ENCODE results near the gene EML4.
A peak's percentile ranks its signal among the peaks of the same experiment; 100 is the strongest.
"Not testable (repeated sequence)": the region's sequence is repeated elsewhere in the genome, so short reads cannot be mapped to it uniquely, and the experiment has no call there.

EML4 gene

DNA sequence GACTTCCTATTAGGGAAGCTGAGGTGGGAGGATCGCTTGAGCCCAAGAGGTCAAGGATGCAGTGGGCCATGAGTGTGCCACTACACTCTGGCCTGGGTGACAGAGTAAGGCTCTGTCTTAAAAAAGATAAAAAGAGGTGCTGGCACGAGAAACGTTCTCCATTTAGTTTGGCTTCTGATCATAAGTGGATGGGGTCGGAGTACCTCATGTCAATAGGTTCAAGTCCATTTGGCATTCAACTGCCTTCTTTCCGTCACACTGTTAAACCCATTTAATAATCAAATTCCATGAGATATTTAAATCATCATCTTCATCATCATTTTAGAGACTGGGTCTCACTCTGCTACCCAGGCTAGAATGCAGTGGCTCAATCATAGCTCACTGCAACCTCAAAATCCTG lies 182.7 kb downstream of the EML4 start:
- no peak for DNase-seq (ENCODE audit: low read depth in 2 of 2)

DNA sequence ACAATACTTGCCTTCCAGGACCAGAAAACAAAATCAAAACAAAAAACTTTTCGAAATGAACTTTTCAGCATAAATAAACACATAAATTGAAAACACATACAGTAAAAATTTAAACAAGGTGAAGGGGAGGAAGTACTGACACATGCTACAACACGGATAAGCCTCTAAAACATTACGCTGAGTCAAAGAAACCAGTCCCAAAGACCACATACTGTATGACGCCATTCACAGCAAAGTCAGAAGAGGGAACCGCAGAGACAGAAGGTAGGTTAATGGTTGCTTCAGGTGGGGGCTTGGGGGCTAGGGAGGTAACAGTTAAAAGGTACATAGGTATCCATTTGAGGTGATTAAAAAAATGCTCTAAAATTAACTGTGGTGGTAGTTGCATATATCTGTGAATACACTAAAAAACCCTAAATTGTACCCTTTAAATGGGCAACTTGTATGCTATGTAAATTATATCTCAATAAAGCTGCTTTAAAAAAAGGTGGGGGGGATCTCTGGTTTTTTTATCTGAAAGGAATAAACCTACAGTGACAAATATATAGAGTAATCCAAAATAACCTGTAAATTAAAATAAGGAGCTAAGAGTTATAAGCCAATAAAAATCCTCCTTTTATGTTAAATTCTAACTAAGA lies 184.8 kb downstream of the EML4 start:
- DNase-seq (ENCODE audit: low read depth in 2 of 2), result no peak

DNA sequence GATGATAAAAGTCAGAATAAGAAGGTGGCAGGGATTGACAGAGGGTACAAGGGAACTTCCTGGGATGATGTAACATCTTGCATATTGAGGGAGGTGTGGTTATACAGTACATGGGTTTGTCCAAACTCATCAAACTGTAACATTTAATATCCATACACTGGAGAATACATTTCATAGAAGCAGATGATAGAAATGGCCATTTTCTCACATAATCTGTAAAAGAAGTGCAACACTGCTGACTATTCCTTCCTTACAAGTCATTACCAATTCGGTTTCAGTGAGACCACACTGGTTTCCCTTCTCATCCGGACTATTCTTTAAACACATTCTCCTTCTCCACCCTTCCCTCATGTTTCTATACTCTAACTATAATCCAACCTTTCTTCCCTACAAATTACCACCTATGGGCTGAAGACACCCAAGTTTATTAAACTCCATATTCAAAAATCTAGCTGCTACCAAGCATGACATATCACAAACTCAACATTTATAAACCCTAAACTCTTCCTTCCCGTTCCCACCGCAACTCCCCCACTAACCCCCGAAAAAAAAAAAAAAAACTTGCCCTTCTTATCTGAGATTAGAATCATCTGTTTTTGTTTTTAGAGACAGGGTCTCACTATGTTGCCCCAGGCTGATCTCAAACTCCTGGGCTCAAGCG lies 190.3 kb downstream of the EML4 start:
- no peak for DNase-seq (ENCODE audit: low read depth in 2 of 2)

DNA sequence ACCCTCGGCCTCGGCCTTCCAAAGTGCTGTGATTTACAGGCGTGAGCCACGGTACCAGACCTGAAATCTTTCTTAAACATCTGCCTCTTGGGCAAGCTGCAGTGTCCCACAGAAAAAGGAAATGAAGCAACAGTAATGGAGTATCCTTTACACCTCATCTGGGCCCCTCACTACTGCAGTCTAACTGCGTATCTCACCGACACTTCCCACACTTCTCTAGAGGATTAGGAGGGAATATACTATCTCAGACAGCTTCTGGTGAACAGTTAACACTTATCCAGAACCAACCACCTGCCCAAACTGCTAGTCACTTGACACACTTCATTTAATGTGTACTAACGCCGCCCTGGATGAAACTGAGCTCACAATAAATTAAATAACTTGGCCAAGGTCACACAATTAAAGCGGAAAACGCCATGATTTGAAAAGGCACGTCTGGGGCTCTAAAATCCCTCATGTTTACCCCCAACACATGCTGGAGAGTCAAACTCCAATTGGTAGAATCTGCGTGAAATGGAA lies 190.9 kb downstream of the EML4 start:
- no peak for DNase-seq (ENCODE audit: low read depth in 2 of 2)

DNA sequence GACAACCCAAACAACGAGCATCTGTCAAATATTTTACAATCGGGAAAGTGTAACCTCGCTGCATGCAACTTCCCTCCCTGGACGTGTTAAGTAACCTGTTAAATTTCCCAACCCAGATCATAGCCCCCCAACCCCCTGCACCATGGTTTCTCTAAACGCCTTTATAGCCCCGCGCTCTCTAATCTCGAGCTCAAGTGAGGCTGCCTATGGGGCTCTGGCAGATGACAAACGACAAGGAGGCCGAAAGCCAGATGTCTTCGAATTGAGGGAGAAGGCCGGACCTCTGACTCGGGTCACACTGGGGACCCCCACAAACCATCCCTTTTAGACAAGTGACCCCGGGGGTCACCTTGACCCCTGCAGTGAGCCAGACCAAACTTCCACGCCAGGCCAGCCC lies 191.3 kb downstream of the EML4 start:
- DNase-seq (ENCODE audit: low read depth in 2 of 2), result no peak

DNA sequence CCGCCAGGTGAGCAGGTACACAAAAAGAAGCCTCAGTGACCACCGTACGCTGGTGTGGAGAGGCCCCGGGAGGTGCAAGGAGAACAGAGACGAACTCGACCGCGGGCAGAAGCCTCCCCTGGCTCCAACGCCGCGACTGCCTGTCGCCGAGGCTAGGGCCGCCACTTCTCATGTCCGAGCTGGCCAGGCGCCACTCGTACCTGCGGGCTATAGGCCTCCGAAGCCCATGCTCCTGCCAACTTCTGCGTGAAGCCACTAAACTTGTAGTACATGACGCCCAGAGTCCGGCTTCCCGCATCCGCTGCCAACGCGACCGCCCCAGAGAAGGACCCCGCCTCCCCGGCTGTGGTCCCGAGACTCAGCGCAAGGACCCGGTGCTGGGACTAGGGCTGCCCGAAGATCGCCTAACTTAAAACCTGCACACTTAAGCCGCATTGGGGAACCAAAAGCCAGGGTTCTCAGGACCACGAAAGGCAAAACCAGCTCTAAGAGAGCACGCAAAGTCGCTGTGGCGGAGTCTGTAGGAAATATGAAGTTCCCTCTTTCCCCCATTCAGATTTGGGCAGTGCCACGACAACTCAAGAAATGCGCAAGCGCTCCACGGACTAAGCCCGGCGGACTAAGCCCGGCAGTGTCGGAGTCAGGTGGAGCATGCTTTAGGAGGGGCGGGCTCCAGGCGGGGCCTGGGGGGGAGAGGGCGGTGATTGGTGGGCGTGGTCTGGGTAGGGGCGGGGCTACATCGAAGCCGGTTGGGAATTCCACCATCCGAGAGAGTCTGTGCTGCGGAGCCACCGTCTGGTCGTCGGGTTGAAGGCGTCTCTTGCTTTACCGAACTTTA lies 192.0 kb downstream of the EML4 start, which contains the start of gene COX7A2L:
Gene COX7A2L, minus strand, starts transcription at position 328 of the 838 bp plus-strand sequence. Its CDS starts 56 bp downstream, at position 272.
- peak; percentile 90 to 91 for DNase-seq (ENCODE audit: low read depth in 2 of 2)

DNA sequence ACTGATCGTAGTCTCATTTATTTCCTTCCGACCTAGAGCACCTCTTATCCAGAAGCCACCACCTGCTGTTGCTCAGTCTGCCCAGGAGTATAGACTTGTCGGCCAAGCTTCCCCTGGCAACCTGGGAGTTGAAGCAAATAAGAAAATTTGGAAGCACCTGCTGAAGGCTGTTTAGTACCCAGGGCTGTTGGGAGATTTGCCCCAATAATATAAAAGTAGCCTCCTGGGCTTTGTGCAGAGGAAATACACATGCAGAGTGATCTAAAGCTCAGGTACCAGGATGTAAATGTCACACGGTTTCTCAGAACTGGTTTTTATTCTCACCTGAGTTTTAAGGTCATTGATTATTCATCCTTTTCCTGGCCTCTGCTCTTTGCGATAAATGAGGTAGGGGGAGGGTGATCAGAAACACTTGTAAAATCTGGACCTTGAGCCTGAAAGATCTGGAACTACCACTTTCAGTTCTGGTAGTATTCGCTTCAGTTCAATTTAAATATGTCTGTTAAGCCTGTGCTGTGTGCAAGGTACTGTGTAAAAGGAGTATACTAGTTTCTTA lies 192.7 kb downstream of the EML4 start:
- DNase-seq (ENCODE audit: low read depth in 2 of 2), result no peak

DNA sequence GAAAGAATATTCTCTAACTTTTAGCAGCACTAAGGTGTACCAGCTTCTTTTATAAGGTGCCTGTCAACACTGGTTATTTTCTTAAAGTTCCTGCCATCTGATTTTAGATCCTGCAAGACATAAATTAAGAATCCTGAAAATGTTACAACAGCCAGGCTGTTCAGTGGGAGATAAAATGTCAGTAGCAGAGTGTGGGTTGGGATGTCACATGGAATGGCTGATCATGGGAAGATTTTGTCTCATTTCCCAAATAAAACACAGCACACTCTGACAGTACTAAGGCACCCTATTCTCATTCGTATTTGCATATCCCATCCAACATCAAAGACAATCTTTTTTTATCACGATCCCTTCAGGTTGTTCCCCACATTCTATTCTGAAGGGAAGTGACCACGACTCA lies 194.3 kb downstream of the EML4 start:
- DNase-seq (ENCODE audit: low read depth in 2 of 2), result no peak

DNA sequence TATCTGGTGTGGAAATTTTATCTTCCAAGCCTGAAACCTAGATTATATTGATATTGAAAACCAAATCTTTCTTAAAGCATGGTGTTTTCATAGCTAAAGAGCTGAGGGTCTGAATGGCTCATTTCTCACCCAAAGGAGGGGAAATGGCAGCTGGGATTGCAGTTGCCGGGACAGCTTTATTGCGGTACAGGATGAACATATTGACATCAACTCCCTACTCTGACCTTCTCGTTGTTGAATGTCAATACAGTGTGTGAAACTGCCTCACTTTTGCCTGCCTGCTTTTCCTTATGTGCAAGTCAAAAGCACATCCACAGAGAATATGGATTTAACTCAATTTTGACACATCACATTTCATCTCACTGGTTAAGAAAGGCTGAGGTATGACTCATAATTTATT lies 195.5 kb downstream of the EML4 start:
- no peak for DNase-seq (ENCODE audit: low read depth in 2 of 2)

DNA sequence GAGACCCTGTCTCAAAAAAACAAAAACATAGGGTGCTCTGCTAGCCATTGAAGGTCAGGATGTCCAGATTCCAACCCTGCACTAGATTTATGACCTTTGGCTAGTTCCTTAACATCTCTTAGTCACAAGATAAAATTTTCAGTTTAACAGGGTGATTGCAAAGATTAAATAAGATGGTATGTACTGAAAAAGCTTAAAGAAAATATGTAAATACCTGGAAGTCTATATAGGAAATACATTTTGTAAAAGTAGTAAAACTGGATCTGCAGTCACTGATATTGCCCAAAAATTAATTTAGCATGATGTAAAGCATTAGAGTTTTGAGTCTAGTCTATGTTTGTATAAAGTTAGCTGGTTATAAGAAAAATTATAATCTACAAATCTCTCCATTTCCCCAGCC lies 197.3 kb downstream of the EML4 start:
- DNase-seq (ENCODE audit: low read depth in 2 of 2), result no peak

DNA sequence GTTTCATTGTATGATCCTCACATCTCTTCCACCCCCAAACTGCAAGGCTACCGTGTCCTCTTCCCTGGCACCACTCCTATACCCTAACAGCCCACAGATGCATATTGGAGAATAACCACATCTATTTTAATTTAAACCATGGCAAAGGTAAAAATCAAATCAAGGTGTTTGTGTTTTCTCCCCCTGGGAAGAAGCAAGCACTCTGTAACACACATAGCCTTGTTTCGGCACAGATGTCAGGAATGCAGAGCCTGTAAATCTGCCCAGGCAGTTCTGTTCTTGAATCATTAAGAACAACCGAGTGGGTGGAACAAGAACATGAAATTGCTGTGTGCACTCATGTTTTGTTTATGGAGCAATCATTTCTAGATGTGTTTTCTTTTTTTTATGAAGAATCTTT lies 198.7 kb downstream of the EML4 start:
- no peak for DNase-seq (ENCODE audit: low read depth in 2 of 2)

DNA sequence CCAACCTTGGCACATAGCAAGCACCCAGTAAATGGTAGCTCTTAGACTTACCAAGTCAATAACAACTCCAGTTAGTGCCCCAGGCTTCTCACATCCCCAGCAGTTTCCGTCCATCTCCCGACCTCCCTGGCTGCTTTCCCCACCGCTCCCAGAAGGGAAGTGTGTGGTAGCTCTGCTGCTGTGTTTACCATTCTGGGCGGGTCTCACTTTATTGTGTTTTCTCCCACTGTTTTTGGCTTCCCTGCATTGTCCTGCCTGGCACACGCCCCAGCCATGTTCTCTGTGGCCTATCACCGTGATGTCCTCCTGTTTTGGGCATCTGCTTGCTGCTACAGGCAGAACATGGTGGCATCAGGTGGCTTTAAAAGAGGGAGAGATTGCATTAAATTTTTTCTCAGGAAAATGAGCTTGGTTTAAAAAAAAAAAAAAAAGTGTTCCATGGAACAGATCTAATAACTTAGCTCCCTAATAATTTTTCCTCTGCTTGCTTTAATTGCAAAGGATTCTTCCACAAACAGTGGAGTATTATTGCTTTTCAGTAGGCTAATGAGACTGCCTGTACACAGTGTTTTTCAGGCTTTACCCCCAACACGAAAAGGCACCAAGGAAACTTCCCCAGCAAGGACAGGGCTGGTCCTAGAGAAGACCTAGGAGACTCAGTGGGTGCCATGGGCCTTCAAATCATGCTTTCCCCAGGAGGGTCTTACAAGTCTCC lies 199.8 kb downstream of the EML4 start:
- no peak for DNase-seq (ENCODE audit: low read depth in 2 of 2)

DNA sequence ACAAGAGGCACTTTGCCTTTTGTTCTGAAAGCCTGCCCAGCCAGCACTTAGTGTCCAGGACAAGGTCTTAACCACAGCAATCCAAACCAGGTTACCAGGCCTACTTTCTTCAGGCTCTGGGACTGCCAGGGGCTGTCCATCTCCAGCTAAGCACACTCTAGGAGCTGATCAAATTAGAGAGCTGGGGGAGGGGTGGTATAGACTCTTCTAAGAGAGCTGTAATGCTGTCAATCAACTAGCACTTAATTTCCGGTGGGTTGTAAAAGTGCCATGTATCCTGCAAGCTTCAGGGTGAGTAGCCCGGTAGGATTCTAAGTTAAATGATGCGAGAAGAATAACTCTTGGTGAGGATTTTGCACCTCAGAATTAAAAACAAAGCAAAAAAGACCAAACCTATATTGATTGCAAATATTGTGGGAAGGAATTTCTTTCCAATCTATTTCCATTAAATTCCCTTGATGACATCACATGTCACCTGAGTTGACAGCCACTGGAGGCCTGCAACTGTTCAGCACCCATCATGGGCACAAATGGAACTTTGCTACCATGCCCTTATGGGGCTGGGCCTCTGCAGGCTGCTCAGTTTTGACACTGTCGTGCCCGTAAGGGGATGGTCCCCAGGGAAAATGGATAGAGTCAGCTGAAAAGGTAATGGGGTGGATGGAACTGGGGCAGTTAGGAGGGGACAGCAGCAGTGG lies 200.5 kb downstream of the EML4 start:
- no peak for DNase-seq (ENCODE audit: low read depth in 2 of 2)

DNA sequence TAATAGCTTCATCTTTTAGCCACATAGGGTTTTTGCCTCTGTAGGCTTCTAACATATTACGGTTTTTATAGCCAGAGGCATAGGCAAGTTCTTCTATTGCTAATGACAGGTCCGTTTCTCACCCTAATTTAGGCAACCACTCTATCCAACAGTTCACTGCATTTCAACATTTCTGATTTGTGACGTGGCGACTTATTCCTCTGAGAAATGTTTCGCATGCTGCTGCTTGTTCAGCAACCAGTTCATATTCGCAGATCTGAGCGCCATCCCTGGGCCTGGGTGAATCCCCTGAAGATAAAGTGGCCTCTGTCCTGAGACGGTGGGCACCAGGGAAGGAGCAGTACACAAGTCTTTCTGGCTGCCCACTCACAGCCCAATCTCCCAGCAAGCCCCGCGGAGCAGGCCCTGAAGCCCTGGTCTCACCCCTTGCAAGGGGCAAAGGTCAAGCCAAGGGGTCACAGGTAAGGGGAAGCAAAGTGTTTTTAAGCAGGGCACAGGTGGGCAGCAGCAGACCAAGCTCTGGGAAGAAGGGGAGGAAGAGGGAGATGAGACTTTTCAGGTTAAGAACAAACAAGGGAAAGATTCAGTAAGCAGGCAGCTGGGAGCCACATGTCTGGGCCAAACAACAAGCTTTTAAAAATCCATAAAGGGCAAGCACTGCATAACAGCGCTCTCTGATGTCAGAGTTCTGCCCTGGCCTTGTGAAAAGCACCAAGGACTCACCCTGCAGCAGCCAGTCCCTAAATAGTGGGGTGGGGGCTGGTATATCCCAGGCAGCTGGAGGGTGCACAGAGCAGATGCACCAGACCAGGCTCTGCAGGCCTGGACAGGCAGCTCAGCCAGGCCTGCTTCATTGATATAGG lies 202.7 kb downstream of the EML4 start:
- no peak for DNase-seq (ENCODE audit: low read depth in 2 of 2)

DNA sequence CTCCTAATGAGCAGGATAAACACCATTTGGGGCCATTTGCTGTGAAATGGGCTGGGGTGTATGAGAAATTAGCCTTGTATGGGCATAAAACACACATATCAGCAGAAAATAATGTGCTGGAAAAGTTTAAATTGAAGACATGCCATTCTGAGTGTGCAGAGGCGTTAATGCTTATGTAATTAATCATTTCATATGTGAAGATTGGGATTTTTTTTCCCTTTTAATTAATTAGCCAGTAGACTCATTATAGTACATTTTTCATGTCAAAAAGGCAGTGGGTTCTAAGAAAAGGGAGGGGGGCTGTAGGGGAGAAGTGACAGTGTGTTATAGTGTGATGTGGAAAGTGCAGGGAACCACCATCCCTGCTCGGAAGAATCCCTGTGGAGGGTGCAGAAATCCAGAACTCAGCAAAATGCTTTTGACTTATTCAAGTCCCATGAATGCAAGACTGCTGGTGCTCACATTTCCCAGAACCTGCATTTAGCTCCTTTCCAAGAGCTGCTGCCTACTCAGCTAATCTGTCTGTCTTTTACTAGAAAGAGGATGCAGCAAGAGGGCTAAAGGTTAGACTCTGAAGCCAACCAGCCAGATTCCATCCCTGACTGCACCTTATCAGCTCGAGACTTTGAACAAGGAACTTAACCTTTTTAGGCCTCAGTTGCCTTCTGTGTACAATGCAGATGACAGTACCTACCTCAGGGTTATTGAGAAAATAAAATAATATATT lies 203.5 kb downstream of the EML4 start:
- DNase-seq (ENCODE audit: low read depth in 2 of 2), result no peak

DNA sequence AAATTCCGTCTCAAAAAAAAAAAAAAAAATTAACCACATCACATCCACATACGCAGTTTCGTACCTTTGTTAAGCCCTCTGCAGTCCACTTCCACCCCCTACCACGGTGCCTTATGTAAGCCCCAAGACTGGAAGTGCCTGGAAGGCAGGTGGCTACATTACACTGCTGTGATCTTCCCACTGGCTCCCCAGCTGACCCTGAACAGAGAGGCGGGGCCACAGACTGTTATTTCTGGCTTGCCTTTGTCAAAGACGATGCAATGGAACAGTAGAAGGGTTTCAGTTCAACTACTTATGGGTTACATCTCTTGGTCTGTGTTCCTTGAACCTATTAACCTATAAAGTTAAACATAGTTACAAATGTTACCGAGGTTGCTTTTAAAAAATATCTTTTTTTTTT lies 207.6 kb downstream of the EML4 start:
- no peak for DNase-seq (ENCODE audit: low read depth in 2 of 2)

DNA sequence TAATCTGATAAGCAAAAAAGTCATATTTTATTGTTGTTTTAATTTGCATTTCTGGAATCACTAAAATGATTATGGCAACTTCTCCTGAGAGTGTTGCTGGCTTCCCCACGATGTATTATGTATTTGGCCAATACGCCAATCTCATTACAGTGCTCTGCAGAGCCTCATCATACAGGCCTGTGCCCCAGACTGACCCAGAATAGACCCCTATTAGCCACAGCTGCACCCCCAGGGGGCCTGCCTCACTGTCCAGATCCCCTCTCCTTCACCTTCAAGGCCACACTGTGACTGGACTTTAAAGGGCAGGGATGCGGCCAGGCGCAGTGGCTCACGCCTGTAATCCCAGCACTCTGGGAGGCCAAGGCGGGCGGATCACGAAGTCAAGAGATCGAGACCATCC lies 209.3 kb downstream of the EML4 start:
- no peak for DNase-seq (ENCODE audit: low read depth in 2 of 2)

DNA sequence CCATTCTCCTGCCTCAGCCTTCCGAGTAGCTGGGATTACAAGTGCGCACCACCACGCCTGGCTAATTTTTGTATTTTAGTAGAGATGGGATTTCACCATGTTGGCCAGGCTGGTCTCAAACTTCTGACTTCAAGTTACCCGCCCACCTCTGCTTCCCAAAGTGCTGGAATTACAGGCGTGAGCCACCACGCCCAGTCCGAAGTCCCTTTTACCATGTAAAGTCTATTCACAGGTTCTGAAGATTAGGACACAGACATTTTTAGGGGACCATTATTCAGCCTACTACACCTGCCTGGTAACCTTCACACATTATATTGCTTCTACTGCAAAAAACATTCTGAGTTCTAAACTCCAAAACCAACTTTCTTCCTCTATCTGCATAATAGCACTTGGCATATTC lies 210.9 kb downstream of the EML4 start:
- not testable (repeated sequence) for DNase-seq (ENCODE audit: low read depth in 2 of 2)

DNA sequence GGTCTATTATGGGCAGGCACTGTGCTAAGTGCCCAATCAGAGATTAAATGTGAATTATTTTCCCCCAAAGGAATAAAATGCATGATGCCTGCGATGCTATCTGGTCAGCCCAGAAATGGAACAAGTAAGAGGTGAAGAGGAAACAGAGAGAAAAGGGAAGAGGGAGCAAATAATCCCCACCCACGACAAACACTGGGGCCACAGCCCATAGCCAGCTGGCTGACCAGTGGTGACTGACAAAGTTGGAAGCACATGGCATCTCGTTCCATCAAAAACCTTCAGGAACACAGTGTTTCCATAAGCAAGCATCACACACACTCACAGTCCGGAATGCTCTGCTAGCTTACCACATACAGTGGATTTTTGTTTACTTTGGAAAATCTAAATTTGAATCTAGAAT lies 213.0 kb downstream of the EML4 start:
- DNase-seq (ENCODE audit: low read depth in 2 of 2), result no peak
